ENCODE data around the gene CRABP2. TPM values are rescaled to one million over a fixed set of nuclear protein-coding genes. Genes with fewer than 3 reads are reported as not detected.

The CRABP2 gene
- total RNA-seq, 2 donors from 2014 or later, result 9.2 to 20.9 TPM

GRCh38 chr1:156717351-156717750, 12.0 kb upstream of the CRABP2 start:
- no peak for DNase-seq (ENCODE audit: low spot score)
- intact Hi-C loops (cut with DNase I), result no loop called here

DNA sequence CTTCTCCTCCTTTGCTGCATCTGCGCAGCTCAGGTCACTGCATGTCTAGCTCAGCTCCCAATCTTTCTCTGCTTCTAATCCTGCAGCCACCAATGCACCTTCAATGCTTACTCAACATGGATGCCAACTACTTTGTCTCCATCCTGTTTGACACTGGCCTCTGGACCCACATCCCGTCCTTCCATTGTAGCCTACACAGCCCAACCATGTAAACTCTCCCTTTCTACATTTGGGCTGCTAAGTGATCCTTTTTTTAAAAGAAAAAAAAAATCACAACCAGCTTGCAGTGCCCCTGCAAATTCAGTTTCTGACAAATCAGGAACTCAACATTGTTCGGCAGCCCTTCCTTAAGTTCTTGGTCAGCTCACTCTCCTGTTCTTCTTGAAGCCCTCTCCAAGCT, 9.4 kb upstream of the CRABP2 start:
- DNase-seq (ENCODE audit: low spot score), result no peak
- intact Hi-C loops (cut with DNase I), result no loop called here

DNA sequence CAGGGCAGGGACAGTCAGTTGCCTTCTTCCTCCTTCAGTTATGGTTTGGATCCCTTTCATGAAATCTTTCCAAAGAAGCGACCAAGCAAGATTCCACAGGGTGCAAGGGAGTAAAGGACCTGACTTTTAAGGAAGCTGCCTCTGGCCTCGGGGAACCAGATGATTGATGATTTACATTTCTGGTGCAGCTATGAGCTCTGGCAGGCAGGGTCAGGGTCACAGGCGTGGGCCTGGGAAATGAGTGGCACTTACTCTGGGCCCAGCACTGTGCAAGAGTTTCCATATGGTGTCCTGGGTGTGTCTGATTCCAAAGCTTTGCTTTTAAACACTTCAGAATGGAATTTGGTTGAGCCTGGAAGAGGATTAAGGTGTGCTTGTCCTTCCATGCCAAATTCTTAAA, 7.2 kb upstream of the CRABP2 start:
- no peak for DNase-seq (ENCODE audit: low spot score)
- intact Hi-C loops (cut with DNase I), result no loop called here

DNA sequence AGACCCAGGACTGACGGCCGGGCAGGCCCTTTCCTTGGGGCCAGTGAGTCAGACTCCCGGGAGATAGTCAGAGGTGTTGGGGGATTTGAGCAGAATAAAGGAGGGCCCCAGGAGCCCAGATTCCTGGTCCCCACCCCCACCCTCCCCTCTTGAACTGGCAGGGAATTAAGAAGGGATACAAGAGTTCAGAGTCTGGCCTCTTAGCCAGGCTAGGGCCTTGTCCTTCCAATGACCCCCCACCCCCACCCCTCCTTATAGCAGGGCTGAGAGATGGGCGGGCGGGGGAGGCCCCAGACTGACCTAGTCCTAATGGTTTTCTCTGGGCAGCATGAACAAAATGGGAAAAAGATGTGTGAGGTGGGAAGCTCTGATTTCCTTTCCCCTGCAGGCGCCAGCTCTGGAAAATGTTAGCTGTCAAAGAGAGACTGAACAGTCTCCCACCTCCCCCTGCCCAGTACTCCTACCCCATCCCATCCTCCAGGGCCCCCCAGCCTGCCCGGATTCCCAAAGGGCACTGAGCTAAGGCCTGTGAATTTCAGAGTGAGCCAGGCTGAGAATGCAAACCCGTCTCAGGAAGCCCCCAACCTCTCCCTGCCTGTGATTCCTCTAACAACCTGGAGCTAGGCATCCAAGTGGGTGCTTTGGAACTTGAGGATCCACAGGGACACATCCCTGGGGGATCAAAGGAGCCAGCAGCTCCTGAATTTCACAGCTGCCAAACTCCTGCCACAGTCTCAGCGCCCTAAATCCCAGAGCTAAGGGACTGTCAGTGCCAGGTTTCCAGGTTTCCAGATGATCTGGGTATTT, 5.8 kb upstream of the CRABP2 start:
- DNase-seq (ENCODE audit: low spot score), result no peak
- intact Hi-C loops (cut with DNase I), result no loop called here

DNA sequence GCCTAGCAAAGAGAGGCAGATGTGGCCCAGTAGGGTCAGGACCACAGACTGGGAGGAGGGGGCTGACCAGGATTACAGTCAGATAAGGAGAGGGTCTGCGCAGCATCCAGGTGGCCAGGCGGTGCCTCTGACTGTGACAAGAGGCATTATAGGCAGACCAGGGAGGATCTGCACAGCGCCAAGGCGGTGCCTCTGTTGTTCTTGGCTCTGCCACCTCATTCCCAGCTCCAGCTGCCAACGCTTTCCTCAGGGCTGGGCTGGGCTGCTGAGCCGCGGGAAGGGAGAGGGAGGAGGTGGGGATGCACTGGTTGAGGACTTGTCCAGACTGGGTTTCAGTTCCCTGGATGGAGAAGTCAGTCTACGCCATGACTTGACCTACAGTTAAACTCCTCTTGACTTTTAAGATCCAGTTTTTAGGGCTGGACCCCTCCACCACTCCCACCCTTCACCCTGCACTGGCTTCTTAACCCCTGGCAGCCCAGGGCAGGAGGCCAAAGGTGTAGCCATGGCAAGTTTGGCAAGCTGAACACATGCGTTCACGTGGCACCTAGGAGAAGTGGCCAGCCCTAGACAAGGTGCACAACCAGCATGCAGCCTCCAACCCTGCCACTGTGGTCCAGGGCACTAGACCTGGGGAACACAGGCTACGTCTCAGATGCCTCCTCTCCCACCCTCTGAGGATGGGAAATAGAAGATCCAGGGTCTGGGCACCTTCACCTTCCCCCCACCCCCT, 4.5 kb upstream of the CRABP2 start:
- intact Hi-C loops (cut with DNase I), result no loop called here
- peak; percentile 92 for DNase-seq (ENCODE audit: low spot score)

DNA sequence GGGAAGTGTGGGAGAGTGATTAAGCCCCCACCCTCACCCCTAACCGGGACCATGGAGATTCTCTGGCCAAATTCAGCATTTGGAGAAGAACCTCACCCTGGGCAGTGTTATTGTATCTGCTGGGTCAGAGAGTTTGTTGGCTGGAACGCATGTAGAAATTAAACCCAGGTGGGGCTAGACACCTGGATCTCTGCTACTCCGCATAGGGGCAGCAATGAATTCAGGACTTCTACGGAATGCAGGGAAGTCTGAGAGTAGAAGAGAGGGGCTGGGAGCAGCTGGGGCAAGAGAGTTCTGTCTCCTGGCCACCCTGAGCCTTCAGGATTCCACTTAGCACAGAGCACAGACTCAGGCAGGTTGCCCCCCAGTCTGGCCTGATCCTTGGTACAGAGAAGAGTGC, 3.6 kb upstream of the CRABP2 start:
- DNase-seq (ENCODE audit: low spot score), result no peak
- intact Hi-C loops (cut with DNase I), result no loop called here

DNA sequence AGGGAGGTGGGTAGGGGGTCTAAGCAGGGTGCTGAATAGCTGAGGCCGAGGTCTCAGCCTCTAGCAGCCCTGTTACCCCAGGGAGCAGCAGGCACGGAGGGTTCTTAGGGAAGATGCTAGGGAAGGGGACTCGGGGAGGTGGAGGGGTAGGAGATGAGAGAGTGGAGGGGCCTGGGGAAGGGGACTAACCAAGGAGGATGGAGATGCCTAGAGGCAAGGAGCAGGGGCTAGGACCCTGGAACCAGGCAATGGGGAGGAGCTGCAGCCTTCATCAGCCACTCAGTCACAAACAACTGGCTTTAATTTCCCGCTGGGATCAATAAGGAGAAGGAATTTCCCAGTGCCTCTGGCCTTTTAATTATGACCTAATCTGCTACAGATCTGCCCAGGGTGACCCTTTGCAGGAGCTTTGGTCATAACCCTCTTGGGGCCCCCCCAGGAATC, 2.9 kb upstream of the CRABP2 start:
- DNase-seq (ENCODE audit: low spot score), result no peak
- intact Hi-C loops (cut with DNase I), result no loop called here

DNA sequence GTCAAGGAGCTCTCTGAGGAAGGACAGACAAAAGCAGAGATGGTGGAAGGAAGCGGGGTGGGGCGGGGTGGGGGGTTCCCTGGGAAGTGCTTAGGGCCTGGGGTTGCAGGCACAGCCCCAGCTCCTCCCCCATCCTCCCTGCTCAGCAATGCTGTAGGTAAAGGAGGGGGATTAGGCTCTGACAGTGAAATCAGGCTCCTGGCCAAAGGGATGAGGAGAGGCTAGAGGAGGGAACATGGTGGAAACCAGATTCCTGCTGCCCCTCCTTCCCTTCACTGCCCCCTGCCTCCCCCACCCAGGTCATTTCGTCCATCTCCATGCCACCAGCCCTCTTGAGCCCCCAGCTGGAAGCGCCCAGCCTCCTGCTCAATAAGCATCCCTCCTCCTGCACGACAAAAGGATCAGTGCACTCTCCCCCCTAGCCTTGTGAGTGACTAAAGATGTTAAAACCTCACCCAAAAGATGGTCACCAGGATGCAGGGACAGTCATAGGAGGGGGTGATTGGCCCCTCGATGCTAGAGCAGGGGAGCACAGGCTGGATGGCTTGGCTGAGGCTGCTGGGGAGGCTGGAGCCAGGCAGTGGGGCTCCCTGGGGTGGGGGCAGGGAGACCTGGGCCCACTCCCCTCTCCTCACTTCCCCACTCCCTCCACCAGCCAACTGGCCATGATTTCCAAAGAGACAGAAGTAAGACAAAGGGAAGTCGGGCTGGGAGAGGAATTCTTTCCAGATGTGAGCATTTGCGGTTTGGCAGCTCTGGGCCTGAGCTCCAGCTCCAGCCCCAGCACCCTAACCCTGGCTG, 2.2 kb upstream of the CRABP2 start:
- no peak for DNase-seq (ENCODE audit: low spot score)
- intact Hi-C loops (cut with DNase I), result no loop called here

- DNase-seq (ENCODE audit: low spot score), result peak; percentile 91
- intact Hi-C loops (cut with DNase I), result no loop called here
Measured at GRCh38 chr1:156706657-156707416, 1.5 kb upstream of the CRABP2 start.

DNA sequence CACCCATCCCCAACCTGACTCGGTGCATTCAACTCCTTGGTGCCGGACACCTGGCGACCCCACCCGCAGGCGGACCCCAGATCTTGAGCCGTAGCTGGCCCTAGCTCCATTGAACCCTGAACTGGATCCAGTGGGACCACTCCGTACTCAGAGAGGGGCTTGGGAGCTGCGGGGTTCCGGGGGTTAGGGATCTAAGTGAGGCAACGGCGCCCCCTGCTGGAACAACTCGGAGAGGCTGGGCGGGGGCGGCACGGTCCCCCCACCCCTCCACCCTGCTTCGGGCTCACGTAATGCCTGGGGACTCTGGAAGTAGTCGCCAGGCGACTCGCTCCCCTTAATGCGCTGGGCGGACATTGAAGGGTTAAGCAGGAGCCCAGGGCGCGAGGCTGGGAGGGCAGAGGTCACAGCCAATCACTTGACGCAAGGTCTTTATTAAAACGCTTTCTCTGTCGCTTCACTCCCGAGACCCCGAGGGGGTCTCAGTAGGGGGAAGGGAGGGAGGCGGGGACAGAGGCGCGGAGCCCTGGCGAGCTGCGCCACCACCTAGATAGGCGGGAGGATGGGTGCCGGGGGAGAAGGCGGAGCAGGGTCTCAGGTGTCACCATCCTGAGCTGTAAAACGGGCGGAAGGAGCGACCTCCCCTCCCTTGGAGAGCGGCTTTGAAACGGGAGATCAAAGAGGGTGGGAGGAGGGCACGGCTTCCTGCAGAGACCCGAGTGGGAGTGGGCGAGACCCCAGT, 704 bp upstream of the CRABP2 start:
- DNase-seq (ENCODE audit: low spot score), result peak; percentile 89
- intact Hi-C loops (cut with DNase I), result no loop called here

- intact Hi-C loops (cut with DNase I), result no loop called here
- peak; percentile 90 for DNase-seq (ENCODE audit: low spot score)
Measured at GRCh38 chr1:156704930-156705320, 458 bp downstream of the CRABP2 start.

- intact Hi-C loops (cut with DNase I), result no loop called here
- DNase-seq (ENCODE audit: low spot score), result no peak
Measured at GRCh38 chr1:156704166-156704711, 1.1 kb downstream of the CRABP2 start.

- intact Hi-C loops (cut with DNase I), result no loop called here
Measured at GRCh38 chr1:156703741-156704140, 1.6 kb downstream of the CRABP2 start.

GRCh38 chr1:156703336-156703735, 2.0 kb downstream of the CRABP2 start:
- intact Hi-C loops (cut with DNase I), result no loop called here
- no peak for DNase-seq (ENCODE audit: low spot score)

More at GRCh38 chr1:156703741-156704140, 1.6 kb downstream of the CRABP2 start:
- DNase-seq (ENCODE audit: low spot score), result no peak

GRCh38 chr1:156700736-156701531, 4.4 kb downstream of the CRABP2 start:
- DNase-seq (ENCODE audit: low spot score), result no peak
- intact Hi-C loops (cut with DNase I), result no loop called here

- intact Hi-C loops (cut with DNase I), result loop anchor here in 1 of 2 donors (10.0 kb wide), 1 partner anchor 186 kb away; no protein-coding TSS in a partner anchor
- DNase-seq (ENCODE audit: low spot score), result no peak
Measured at GRCh38 chr1:156698995-156699394, 6.4 kb downstream of the CRABP2 start.

GRCh38 chr1:156697481-156697880, 7.9 kb downstream of the CRABP2 start:
- intact Hi-C loops (cut with DNase I), result loop anchor here in 1 of 2 donors (10.0 kb wide), 1 partner anchor 187 kb away; no protein-coding TSS in a partner anchor
- no peak for DNase-seq (ENCODE audit: low spot score)

Measured in posterior vena cava (tissue), 2 donors.